SK-N-SH treated with all-trans-retinoic acid at 6 μM for 48 hours (cell line): ENCODE data around the gene ARRDC2.

ENCODE experiments used
- ARNTL ChIP-seq: fragments of 450-650 bp; formaldehyde crosslinking; IDR thresholded peaks from 2 replicates; pipeline ENCODE4 v1.5.0; 2020; ENCODE audit warnings: low read depth, mild to moderate bottlenecking, moderate library complexity, borderline replicate concordance
- TF ChIP-seq, protein P1 (sequence below): fragments of 250-450 bp; sonication (Bioruptor Pico); IDR thresholded peaks from 2 replicates; pipeline ENCODE4 v1.5.0; 2020; ENCODE audit warnings: mild to moderate bottlenecking, moderate library complexity

DNA sequence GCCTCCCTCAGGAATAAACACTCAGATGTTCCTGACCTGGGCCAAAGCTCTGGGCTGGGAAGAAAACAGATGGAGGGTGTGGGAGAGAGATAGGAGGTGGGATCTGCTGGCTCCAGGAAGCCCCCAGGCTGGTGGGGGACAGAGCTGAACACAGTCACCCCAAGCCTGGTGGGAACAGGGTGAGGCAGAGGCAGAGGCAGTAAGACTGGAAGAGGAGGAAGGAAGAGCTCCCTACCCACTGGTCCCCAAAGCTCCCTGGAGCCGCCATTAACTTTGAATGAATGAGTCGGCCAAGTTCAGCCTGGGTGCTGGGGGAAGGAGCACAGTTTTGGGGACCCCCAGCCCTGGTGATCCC is 41.9 kb upstream of the ARRDC2 start:
- TF ChIP-seq ARNTL (CRISPR knock-in tag), result no peak
- TF ChIP-seq, protein P1, sequence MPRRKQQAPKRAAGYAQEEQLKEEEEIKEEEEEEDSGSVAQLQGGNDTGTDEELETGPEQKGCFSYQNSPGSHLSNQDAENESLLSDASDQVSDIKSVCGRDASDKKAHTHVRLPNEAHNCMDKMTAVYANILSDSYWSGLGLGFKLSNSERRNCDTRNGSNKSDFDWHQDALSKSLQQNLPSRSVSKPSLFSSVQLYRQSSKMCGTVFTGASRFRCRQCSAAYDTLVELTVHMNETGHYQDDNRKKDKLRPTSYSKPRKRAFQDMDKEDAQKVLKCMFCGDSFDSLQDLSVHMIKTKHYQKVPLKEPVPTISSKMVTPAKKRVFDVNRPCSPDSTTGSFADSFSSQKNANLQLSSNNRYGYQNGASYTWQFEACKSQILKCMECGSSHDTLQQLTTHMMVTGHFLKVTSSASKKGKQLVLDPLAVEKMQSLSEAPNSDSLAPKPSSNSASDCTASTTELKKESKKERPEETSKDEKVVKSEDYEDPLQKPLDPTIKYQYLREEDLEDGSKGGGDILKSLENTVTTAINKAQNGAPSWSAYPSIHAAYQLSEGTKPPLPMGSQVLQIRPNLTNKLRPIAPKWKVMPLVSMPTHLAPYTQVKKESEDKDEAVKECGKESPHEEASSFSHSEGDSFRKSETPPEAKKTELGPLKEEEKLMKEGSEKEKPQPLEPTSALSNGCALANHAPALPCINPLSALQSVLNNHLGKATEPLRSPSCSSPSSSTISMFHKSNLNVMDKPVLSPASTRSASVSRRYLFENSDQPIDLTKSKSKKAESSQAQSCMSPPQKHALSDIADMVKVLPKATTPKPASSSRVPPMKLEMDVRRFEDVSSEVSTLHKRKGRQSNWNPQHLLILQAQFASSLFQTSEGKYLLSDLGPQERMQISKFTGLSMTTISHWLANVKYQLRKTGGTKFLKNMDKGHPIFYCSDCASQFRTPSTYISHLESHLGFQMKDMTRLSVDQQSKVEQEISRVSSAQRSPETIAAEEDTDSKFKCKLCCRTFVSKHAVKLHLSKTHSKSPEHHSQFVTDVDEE (CRISPR knock-in tag), result no peak
